Hippocampal formation (tissue), 2 donors: ENCODE measurements around the gene TRIM54.

Experiments
- DNase-seq, 2 donors: peaks; one replicate each; lab custom pipeline; 2025; lab: John Stamatoyannopoulos, UW

The TRIM54 gene

GRCh38 chr2:27281855-27282559 is at the start of gene TRIM54:
Gene TRIM54 (plus strand): TSS chr2:27282429. CDS start chr2:27282732, 303 bp downstream.
- no peak for DNase-seq

- no peak for DNase-seq
Observed at GRCh38 chr2:27233341-27233740, 48.9 kb upstream of the TRIM54 start.

GRCh38 chr2:27236136-27236535 is 46.1 kb upstream of the TRIM54 start:
- no peak for DNase-seq

- DNase-seq, result no peak
Observed at GRCh38 chr2:27236626-27237025, 45.6 kb upstream of the TRIM54 start.

GRCh38 chr2:27237341-27237945 is 44.8 kb upstream of the TRIM54 start:
- no peak for DNase-seq

- no peak for DNase-seq
Observed at GRCh38 chr2:27238976-27239375, 43.3 kb upstream of the TRIM54 start.

- no peak for DNase-seq
Observed at GRCh38 chr2:27240406-27240805, 41.8 kb upstream of the TRIM54 start.

- DNase-seq, result no peak
Observed at GRCh38 chr2:27241761-27242613, 40.2 kb upstream of the TRIM54 start.

GRCh38 chr2:27242614-27242951 is 39.6 kb upstream of the TRIM54 start:
- DNase-seq, result no peak

GRCh38 chr2:27243391-27244130 is 38.7 kb upstream of the TRIM54 start:
- DNase-seq, result no peak

- no peak for DNase-seq
Observed at GRCh38 chr2:27245116-27245515, 37.1 kb upstream of the TRIM54 start.

GRCh38 chr2:27245626-27246025 is 36.6 kb upstream of the TRIM54 start:
- no peak for DNase-seq

GRCh38 chr2:27247893-27248292 is 34.3 kb upstream of the TRIM54 start:
- DNase-seq, result no peak

- no peak for DNase-seq
Observed at GRCh38 chr2:27249159-27249890, 32.9 kb upstream of the TRIM54 start.

- DNase-seq, result no peak
Observed at GRCh38 chr2:27249891-27250651, 32.2 kb upstream of the TRIM54 start.

GRCh38 chr2:27250652-27251379 is 31.4 kb upstream of the TRIM54 start:
- no peak for DNase-seq

GRCh38 chr2:27251766-27252165 is 30.5 kb upstream of the TRIM54 start:
- DNase-seq, result no peak

GRCh38 chr2:27255187-27255586 is 27.0 kb upstream of the TRIM54 start:
- DNase-seq, result no peak

GRCh38 chr2:27255660-27256059 is 26.6 kb upstream of the TRIM54 start:
- no peak for DNase-seq

GRCh38 chr2:27256855-27257454 is 25.3 kb upstream of the TRIM54 start:
- no peak for DNase-seq
